Globus pallidus (tissue), 1 donor: Measurements from ENCODE around the gene MRPL24.
A peak's percentile ranks its signal among the peaks of the same experiment; 100 is the strongest.

Source experiments
- DNase-seq: peaks from one replicate; pipeline ENCODE4 v3.0.0-alpha.2; 2015; ENCODE audit warnings: low spot score

Gene MRPL24

DNA sequence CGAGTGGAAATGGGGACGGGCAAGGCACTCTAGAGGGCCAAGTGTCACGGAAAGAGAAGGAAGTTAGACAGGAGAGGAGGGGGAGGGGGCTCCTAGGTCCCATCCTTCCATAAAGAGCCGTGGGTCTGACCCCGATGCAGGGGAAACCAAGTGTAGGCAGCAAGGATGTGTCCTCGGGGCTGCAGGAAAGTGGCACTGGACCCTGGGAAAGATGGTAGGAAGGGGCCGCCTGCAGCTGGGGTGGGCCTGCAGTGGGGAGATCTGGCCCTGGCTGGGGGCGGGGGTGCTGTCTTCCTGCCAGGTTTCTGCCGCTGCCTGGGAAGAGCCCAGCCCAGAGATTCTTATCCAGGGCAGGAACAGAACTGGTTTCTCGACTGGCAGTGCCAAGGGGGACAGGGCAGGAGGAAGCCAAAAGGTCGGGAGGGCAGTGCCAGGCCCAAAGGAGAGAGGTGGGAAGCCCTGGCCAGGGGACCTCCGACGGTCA lies 48.4 kb downstream of the MRPL24 start:
- no peak for DNase-seq

DNA sequence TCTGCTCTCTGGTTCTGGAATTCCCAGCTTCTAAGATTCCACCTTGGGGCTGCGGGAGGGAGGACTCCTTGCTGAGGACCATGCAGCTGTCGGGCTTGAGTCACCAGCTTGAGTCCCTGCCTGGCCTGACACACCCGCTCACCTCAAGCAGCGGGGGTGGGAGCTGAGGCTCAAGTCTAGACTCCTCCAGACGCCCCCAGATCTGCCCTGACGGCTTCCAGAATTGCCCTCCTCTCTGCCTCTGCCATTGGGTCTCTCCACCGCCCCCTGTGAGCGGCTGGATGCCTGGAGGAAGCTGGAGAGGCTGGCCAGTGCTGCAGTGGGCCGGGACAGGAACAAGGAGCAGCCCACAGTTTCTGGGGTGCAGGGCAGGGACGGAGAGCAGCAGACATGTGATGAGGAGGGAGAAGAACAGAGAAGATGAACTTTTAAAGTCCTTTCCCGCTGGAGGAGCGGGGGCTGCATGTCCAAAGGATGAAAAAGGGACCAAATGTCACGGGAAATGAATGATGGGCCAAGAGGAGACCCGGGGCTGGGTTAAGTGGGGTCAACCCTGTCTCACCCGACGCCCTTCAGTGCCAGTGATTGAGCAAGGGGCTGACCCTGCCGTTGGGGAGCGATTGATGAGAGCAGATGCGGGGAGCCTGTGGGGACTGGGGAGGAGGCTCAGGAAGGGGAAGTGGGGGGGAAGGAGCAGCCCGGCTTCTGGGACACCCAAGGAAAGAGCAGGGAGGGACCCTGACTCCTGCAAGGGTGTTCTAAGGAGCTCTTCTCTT lies 49.0 kb downstream of the MRPL24 start:
- DNase-seq, result no peak

DNA sequence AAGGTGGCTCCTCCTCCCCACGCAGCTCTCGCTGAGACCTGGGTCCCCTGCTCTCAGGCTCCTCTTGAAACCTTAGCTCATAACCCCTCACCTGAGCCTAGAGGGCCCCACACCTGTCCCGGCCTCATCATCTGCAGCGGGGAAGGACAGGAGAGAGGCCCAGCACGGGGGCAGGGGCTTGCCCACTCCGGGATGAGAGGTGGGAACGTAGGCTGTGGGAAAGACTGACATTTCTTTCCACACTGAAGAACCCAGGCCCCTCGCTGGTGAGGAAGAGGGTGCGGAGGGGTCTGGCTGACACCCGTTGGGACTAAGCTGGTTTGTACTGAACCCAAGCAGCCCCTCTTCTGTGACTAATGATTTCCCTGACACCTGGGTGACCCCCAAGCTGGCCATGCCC lies 49.7 kb downstream of the MRPL24 start:
- DNase-seq, result no peak

DNA sequence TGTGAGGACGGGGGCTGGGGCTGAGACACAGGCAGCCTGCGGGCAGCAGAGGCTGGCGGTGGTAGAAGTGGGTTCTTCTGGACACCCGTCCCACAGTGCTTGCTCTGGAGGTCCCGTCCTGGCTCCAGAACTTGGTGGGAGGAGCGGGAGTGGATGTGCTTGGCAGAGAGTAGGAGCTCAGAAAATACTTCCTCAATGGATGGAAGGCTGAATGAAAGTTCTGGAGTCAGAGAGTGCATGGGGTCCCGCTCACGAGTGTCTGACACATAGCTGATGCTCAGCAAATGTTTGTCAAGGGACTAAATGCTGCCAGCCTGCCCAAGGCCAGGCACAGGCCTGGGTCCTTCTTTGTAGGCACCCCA lies 50.2 kb downstream of the MRPL24 start:
- DNase-seq, result no peak

DNA sequence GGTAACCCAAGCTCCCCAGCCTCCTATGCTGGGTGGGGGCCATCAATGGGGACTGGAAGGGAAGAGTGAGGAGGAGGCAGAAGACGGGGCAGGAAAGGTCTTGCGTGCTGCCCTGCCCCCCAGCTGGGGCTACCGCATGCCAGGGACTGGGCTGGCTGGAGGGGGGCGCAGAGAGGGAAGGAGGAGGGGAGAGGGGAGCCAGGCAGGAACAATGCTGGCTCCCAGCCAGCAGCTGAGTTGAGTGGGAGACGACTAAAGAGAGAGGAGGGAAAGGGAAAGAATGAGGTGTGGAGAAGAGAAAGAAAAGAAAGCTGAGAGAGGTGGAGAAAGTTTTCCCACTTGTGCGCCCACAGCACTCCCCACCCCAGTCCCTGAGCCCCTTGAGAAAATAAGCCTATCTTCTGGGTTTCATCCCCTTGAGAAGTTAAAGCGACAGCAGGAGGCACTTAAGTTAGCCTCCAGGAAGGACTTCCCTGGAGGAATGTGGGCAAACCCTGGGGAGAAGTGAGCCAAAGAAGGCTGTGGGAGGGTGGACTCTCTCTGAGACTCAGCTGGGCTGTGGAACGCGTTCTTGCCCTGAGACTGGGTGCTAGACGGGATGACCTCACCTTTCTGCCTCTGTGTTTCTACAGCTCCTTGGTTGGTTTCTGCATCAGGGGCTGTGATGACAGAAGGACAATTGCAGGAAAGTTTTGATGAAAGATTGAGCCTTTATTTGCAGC lies 50.8 kb downstream of the MRPL24 start:
- no peak for DNase-seq

DNA sequence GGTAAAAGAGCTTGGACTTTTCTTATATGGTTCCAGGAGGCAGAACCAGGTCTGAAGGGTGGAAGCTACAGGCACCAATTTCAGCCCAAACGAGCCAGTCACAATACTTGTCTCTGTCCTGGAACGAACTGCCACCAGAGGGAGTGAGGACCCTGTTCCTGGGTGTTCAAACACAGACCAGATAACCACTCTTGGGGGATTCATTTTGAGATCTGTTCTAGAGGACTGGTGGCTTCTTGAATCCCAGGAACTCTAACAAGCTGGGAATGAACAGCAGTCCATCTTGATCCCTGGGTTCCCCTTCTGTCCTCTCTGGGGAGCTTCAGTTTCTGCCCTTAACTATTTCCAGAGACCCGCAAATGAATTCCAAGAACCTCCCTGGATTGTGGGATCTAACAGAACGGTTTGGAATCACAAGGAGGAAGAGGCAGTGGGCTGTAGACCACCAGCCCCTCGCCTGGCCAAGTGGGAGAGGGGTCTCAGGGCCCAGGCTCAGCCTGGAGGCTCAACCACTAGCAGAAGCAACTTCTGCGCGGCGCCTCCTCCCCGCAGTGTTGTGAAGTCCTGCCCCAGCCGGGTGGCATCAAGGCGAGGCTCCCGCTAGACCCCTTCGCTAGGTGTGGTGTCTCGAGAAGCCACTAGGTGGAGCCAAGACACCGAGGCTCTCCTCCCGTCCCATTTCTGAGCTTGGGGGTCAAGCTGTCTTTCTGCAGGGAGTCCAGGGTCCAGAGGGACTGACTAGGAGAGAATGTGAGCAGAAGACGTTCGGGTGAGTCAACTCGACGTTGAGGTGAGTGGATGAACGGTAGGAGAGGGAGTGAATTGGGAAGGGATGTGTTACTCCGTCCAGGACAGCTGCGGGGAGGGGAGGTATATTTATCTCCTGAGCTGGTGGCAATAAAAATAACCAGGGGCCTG lies 51.6 kb downstream of the MRPL24 start:
- DNase-seq, result peak; percentile 54
